SK-MEL-5 (cell line): Measurements from ENCODE around the gene DDX54. TPM values are rescaled to one million over a fixed set of nuclear protein-coding genes. Genes with fewer than 3 reads are reported as not detected.
"Not testable (repeated sequence)": the region's sequence is repeated elsewhere in the genome, so short reads cannot be mapped to it uniquely, and the experiment has no call there.

Source experiments
- DNase-seq: peaks from one replicate; pipeline ENCODE4 v3.0.0-alpha.2; 2016; ENCODE audit warnings: low read depth, low spot score
- in situ Hi-C: cut with HindIII; loops from 2 replicates; pipeline ENCODE4 v1.10.0; 2016; ENCODE audit warnings: low sequenced_read_pairs, high pct_unique_total_duplicates, low pct_unique_long_range_greater_than_20kb
- total RNA-seq: library from RNA; depleted of rRNA; stranded (reverse); fragments of >200 nt; shearing (Covaris generic); gene quantifications from 2 replicates; pipeline ENCODE4 v1.2.3, GENCODE V29; 2014

DDX54 gene
- total RNA-seq, 1 experiment from 2014 or later, result 73.4 TPM

DNA sequence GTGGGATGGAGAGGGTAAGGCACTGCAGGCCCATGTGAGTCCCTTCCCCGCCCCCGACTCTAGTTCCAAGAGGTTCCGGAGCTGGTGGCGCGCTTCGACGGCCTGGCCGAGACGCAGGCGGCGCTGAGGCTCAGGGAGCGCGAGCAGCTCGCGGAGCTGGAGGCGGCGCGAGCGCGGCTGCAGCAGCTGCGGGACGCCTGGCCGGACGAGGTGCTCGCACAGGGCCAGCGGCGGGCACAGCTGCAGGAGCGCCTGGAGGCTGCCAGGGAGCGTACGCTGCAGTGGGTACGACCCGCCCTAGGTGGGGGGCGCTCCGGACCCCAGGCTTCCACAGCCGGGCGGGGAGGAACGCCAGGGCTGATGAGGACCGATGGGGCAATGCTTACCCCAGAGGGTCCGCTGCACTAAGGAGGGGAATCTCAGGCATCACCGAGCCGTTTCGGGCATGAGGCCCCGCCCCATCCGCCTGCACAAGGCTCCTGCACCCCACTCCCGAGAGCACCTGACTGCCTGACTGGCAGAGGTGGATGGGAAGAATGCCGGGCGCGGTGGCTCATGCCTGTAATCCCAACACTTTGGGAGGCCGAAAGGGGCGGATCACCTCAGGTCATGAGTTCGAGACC, 30.8 kb downstream of the DDX54 start:
- DNase-seq, result no peak
- in situ Hi-C loops, result no loop called here

GRCh38 chr12:113152835-113153814, 32.2 kb downstream of the DDX54 start:
- in situ Hi-C loops, result no loop called here
- DNase-seq, result peak; percentile 85

DNA sequence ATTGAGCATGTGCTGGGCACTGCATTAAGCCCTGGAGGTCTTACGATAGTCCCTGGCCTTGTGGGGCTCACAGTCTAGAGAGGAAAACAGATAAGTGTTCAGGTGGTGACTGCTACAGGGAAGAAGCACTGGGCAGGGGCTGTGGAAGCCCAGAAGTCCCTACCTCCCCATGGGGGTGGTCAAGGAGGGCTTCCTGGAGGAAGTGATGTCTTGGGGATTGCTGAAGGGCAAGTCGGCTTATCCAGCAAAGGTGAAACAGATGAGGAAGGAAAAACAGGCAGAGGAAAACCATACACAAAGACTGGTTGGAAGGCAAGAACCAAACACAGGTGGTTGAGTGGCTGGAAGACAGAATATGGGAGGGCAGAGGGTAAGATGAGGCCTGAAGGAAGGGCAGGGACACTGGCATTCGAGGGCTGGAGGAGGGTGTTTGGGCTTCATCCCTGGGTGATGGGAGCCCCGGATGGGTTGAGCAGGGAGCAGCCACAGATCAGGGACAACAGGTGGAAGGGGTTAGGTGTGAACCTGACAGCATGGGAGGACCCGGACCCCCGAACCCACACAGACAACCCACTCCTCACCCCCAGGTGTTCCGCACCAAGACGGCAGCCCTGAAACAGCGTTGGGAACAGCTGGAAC, 33.0 kb downstream of the DDX54 start:
- in situ Hi-C loops, result no loop called here
- no peak for DNase-seq

DNA sequence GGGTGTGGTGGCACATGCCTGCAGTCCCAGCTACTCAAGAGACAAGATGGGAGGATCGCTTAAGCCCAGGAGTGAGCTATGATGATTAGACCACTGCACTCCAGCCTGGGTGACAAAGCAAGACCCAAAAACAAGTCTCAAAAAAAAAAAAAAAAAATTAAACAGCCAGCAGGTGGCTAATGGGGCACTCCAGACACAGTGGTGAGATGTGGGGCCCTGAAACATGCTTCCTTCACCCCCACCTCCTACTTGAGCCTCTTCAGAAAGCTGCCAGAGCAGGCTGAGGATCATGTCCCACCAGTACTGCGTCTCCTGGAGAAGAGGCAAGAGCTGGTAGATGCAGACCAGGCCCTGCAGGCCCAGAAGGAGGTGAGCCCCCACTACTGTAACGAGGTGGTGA, 33.6 kb downstream of the DDX54 start:
- in situ Hi-C loops, result no loop called here
- no peak for DNase-seq

GRCh38 chr12:113149361-113150150, 35.7 kb downstream of the DDX54 start, which contains the start of gene CFAP73:
Gene CFAP73 (plus strand): TSS chr12:113149724. CDS start chr12:113149858, 134 bp downstream.
- DNase-seq, result peak; percentile 77
- in situ Hi-C loops, result no loop called here

DNA sequence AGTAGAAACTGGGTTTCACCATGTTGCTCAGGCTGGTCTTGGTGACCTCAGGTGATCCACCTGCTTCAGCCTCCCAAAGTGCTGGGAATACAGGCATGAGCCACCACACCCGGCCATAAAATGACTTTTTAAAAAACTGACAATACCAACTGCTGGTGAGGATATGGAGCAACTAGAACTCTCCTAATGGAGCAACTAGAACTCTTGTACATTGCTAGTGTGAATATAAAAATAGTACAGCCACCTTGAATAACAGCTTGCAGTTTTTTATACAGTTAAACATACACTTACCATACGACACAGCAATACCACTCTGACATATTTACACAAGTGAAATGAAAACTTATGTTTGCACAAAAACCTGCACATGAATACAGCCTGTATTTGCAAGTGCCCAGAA, 38.3 kb downstream of the DDX54 start:
- no peak for DNase-seq
- in situ Hi-C loops, result no loop called here

DNA sequence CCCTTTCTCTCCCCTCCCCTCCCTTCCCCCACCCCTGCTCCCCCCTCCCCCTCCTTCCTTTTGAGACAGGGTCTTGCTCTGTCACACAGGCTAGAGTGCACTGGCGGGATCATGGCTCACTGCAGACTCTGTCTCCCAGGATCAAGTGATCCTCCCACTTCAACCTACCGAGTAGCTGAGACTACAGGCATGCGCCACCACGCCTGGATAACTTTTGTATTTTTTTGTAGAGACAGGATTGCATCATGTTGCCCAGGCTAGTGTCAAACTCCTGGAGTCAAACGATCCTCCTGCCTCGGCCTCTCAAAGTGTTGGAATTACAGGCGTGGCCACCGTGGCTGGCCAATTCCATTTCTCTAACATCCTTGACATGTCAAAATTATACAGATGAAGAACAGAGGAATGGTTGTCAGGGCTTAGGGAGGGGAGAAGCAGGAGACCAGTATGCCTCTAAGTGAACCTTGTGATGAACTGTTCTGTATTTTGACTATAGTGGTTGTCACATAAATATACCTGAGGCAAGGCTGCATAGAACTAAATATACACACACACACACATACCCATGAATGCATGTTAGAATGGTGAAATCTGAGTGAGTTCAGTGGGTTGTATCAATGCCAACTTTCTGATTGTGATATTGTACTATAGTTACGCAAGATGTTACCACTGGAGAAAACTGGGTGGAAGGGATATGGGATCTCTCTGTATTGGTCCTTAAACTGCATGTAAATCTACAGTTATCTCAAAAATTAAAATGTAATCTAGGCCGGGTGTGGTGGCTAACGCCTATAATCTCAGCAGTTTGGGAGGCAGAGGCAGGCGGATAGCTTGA, 39.3 kb downstream of the DDX54 start:
- no peak for DNase-seq
- in situ Hi-C loops, result no loop called here

GRCh38 chr12:113144806-113145205, 40.5 kb downstream of the DDX54 start:
- DNase-seq, result no peak
- in situ Hi-C loops, result no loop called here

GRCh38 chr12:113143959-113144358, 41.3 kb downstream of the DDX54 start:
- in situ Hi-C loops, result no loop called here
- DNase-seq, result no peak

DNA sequence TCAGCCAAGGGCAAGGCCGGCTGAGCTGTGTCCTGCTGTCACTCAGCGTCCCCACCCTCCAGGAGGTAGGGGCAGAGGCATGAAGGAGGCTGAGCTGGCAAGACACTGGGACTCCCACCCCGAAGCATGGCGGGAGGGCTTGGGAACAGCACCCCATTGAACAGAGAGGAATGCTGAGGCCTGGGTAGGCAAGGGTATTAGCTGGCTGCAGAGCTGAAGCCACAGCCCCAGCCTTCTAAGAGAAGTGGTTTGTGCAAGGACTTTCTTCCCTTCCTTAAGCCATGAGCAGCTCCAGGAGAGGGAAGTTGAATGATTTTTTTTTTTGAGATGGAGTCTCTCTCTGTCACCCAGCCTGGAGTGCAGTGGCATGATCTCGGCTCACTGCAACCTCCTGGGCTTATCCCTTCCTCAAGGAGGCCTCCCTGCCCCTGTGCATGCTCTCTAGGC, 42.4 kb downstream of the DDX54 start:
- no peak for DNase-seq
- in situ Hi-C loops, result no loop called here

GRCh38 chr12:113142173-113142885, 42.9 kb downstream of the DDX54 start:
- in situ Hi-C loops, result no loop called here

DNA sequence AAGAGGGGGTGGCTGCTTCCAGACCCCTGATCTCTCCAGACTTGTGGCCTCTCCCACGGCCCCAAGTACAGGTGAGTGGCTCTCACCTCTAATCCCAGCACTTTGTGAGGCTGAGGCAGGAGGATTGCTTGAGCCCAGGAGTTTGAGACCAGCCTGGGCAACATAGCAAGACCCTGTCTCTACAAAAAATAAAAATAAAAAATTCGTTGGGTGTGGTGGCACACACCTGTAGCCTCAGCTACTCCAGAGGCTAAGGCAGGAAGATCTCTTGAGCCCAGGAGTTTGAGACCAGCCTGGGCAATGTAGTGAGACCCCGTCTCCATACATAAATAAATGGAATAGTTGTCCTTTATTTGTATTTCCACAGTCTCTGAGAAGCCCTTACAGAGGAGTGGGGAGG, 43.6 kb downstream of the DDX54 start:
- DNase-seq, in situ Hi-C loops: not testable (repeated sequence)

More at GRCh38 chr12:113142173-113142885, 42.9 kb downstream of the DDX54 start:
- peak; percentile 96 for DNase-seq

DNA sequence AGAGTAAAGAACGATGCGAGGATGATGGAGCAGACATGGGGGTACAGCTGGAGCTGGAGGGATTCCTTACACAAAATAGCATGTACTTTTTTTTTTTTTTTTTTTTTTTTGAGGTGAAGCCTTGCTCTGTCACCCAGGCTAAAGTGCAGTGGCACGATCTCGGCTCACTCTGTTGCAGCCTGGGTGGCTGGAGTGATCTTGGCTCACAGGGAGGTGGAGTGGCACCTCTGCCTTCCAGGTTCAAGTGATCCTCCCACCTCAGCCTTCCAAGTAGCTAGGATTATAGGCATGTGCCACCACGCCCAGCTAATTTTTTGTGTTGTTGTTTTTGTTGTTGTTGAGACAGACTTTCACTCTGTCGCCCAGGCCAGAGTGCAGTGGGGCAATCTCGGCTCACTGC, 44.6 kb downstream of the DDX54 start:
- no peak for DNase-seq
- in situ Hi-C loops, result no loop called here

DNA sequence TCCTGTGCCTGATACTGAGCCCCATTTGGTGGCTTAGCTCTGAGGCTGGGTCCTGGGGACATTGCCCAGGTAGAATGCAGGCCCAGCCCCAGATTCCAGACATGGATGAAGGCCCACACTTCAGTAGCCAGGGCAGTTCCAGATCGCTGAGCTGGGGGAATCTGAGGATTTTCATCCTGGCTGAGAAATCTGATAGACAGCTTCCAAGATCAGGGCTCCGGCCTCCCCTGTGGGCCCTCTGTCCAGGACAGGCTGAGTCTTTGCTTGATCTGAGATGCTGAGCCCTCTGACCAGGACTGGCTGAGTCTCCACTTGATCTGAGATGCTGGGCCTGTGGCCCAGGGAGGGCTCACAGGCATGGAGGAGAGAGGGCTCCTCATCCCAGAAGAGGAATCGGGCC, 46.5 kb downstream of the DDX54 start:
- in situ Hi-C loops, result no loop called here

DNA sequence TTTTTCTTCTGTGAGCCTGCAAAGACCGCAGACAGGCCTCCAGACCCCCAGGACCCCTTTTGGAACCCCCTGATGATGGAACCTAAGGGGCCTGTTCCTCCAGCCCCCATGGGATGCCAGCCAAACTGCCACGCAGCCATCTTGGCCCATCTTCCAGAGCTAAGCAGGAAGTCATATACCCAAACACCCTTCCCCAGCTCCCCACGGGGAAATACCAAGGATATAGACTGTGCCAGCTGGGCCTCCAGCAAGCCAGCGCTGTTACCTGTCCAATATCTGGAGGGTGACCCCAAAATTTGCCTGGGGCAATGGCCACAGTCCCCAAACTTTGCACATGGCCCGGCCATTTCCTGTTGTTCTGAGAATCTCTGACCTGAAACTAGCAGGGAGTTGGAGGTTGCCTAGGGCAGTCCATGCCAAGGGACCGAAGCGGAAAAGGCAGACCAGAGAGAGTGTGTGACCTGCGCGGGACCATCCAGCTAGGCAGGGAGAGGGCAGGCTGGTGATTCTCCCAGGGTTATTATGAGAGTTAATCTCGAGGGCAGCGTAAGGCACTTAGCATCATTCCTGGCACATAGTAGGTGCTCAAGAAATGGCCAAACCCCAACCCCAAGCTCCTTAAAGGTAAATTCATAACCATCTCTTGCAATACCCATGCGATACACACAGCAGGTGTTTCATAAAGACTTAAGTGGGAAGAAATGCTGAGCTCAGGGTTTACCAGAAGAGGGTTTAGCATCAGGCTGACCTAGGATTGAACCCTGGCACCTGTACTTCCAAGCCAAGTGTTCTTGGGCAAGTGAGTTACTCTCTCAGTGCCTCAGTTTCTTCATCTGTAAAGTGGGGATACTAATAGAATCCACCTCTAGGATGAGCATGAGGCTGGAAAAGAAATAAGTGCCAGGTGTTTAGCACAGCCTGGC, 47.2 kb downstream of the DDX54 start:
- in situ Hi-C loops, result no loop called here
- DNase-seq, result no peak

More for the DNA sequence above, 46.5 kb downstream of the DDX54 start:
- no peak for DNase-seq
